PC-3 (cell line): Measurements from ENCODE around the gene LIMS1.

Source experiments
- CTCF ChIP-seq: fragments of 300-600 bp; sonication (generic); conservative IDR thresholded peaks from 2 replicates; pipeline ENCODE4 v1.5.1; 2017; ENCODE audit warnings: antibody characterized with exemption, low read depth, mild to moderate bottlenecking, low read length
- EZH2 ChIP-seq: fragments of 300-600 bp; sonication (generic); IDR thresholded peaks from one replicate; pipeline ENCODE4 v1.6.1; 2017; ENCODE audit warnings: antibody characterized with exemption, mild to moderate bottlenecking, low read length; ENCODE audit not compliant: unreplicated experiment

- TF ChIP-seq CTCF (no peak), EZH2 (no peak)
These were observed 52.4 kb downstream of the LIMS1 start for GRCh38 chr2:108586631-108587030.
